ENCODE data around the gene SERINC5.
"Not testable (repeated sequence)": the region's sequence is repeated elsewhere in the genome, so short reads cannot be mapped to it uniquely, and the experiment has no call there.

The SERINC5 gene

GRCh38 chr5:80111376-80111990, 144.4 kb downstream of the SERINC5 start:
- DNase-seq (ENCODE audit: insufficient read length, low spot score); FAIRE-seq: not testable (repeated sequence)

- FAIRE-seq: peak; percentile 57
Observed at GRCh38 chr5:80109646-80110478, 146.0 kb downstream of the SERINC5 start.

DNA sequence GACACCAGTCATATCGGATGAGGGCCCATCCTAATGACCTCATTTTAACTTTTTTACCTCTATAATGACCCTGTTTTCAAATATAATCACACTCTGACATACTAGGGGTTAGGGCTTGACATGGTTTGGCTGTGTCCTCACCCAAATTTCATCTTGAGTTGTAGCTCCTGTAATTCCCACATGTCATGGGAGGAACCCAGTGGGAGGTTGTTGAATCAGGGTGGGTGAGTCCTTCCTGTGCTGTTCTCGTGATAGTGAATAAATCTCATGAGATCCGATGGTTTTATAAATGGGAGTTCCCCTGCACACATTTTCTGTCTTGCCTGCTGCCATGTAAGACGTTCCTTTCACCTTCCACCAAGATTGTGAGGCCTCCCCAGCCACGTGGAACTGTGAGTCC, 148.9 kb downstream of the SERINC5 start:
- no peak for FAIRE-seq
- DNase-seq (ENCODE audit: insufficient read length, low spot score): no peak

More at GRCh38 chr5:80109646-80110478, 146.0 kb downstream of the SERINC5 start:
- no peak for DNase-seq (ENCODE audit: insufficient read length, low spot score)

GRCh38 chr5:80105698-80106439, 150.0 kb downstream of the SERINC5 start:
- FAIRE-seq (no peak), DNase-seq (ENCODE audit: insufficient read length, low spot score) (no peak)

GRCh38 chr5:80103371-80103770, 152.5 kb downstream of the SERINC5 start:
- FAIRE-seq (no peak), DNase-seq (ENCODE audit: insufficient read length, low spot score) (no peak)

DNA sequence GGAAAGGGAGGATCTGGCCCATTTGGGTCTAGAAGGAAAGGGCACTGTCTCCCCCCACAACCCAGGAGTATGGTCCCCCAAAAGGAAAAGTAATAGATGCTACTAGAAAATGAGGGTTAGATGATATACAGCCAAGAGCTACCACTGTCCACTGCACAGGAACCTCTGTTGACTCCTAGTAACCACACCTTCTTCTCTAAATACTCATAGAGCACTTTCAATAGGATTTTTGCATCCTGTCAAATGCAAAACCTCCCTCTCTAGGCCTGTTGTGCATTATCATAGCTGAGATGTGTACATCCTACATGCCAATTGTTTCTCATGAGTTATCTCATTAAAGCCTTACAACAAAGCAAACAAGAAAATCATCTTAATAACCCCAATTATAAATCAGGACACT, 153.9 kb downstream of the SERINC5 start:
- FAIRE-seq: no peak
- DNase-seq (ENCODE audit: insufficient read length, low spot score): no peak

DNA sequence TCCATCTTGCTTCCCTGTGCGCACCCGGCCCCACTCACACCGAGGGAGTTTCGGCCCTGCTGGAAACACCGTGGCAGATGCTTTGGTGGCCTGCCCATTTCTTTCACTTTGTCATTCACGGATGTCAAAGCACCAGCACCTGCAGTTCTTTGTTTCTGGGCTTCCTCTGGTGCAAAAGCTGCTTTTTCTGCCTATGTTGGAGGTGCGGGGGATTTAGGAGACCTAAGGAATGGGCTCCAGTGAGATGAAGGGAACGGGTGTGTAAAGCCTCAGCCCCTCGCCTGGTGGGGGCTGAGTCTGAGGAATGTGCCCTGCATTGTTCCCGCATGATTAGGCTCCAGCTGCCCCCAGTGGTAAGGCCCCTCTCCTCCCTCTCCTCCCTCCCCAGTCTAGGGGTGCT, 158.4 kb downstream of the SERINC5 start:
- DNase-seq (ENCODE audit: insufficient read length, low spot score): no peak
- no peak for FAIRE-seq

- DNase-seq (ENCODE audit: insufficient read length, low spot score) (no peak), FAIRE-seq (no peak)
Observed at GRCh38 chr5:80094236-80094738, 161.6 kb downstream of the SERINC5 start.

DNA sequence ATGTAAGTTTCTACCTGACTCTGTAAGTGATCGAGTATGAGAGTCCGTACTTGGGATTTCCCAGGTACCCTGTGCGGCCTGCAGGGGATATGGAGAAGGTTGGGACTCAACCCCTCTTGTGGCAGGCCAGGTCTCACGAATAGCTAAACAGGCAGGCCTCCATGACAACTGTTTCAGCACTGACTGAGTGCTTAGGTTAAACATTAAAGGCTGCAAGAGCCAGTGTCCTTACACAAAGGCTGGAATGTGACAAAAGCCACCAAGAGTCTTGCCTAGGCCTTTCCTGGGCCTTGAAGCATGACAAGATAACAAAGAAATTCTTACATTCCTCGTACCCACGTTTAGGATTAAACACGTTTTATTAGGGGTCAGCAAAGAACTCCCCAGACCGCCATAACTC, 162.1 kb downstream of the SERINC5 start:
- FAIRE-seq: no peak
- DNase-seq (ENCODE audit: insufficient read length, low spot score): no peak

DNA sequence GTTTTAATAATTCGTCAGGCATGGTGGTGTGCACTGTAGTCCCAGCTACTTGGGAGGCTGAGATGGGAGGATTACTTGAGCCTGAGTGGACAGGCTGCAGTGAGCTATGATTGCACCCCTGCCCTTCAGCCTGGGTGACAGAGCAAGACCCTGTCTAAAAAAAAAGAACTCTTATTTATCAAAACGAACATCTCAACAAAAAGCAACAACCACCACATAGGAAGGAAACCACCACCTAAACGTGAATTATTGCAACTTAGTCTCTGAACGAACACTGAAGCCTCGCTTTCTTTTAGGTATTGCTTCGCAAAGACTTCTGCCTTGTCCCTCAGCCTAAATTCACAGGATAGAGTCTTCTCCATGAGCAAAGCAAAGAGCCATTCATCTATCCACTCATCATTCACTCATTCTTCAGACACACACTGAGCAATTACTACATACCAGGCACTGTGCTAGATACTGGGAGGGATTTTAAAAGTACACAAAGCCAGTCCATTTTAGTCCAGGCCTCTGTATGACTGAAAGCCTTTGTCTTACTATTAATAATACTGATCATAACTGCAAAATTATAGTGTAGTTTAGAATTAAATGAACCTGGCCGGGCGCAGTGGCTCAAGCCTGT, 163.3 kb downstream of the SERINC5 start:
- no peak for FAIRE-seq
- DNase-seq (ENCODE audit: insufficient read length, low spot score): no peak

DNA sequence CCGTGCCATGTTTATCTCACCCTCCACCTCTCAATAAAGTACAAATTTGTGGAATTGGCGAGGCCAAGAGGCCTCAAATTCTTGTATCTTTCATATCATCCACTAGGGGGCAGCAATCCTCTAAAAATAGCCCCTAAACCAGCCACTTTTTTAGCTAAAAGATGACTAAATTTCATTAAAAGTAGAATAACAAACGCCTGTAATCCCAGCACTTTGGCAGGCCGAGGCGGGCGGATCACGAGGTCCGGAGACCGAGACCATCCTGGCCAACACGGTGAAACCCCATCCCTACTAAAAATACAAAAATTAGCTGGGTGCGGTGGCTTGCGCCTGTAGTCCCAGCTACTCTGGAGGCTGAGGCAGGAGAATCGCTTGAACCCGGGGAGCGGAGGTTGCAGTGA, 164.1 kb downstream of the SERINC5 start:
- not testable (repeated sequence) for DNase-seq (ENCODE audit: insufficient read length, low spot score)
- peak; percentile 80 for FAIRE-seq

DNA sequence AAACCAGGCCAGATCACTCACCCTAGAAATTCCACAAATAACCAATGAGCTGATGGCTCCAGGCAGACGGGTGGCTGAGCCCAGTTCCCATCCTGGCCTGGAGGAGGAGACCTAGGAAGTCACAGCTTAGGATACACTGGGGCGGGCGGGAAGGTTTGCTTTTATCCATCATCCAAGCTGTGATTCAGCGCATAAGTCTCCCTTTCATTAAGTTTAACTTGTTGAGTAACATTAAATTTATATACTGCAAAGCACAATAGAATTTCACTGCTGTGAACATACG, 165.0 kb downstream of the SERINC5 start:
- DNase-seq (ENCODE audit: insufficient read length, low spot score): no peak
- no peak for FAIRE-seq

DNA sequence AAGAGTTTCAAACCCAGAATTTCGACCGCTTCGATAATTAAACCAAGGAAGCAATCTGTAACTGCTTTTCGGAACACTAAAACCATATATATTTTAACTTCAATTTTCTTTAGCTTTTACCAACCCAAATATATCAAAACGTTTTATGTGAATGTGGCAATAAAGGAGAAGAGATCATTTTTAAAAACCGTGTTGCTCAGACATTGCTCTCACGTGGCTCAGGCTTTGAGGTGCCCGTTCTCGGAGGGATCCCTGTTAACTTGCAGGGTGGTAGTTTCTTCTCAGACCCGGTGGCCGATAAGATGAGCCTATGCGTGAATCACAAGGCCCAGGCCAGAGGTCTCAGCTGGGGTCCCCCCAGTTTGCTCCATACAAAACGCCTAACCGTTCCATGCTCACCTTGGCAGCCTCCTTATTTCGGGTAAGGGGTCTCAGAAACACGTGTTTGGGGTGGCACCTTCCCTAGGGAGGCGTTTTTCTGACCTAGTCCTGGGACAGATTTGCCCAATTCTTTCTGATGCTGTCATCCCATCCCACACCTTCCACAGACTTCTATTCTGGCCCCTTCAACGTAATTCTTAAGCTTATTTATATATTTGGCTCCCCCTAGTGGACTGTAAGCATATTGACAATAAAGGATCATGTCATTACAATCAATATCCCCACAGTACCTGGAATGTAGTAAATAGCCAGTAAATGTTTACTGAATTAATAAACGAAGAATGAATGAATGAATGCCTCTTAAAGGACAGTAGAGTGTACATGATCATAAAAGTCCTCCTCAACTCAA, 172.6 kb downstream of the SERINC5 start:
- FAIRE-seq (peak; percentile 82), DNase-seq (ENCODE audit: insufficient read length, low spot score) (peak; percentile 44)

GRCh38 chr5:80082731-80083100, 173.1 kb downstream of the SERINC5 start:
- DNase-seq (ENCODE audit: insufficient read length, low spot score) (no peak), FAIRE-seq (no peak)

DNA sequence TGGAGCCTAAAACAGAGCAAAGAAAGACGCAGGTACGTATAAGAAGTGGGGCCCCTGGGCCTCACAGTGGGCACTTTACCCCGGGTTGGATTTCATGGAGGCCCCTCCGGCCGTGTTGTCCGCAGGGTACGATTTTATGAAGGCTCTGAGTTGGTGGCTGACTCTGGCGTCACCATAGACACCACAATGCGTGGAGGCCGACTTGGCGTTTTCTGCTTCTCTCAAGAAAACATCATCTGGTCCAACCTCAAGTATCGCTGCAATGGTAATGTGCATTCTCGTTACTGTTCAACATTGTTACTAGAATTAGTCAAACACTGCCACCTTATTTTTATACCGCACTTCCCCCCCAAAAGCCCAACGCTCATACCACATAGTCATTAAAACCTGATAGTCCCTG, 173.6 kb downstream of the SERINC5 start:
- FAIRE-seq: no peak
- DNase-seq (ENCODE audit: insufficient read length, low spot score): no peak

GRCh38 chr5:80078921-80079320, 176.9 kb downstream of the SERINC5 start:
- no peak for FAIRE-seq
- DNase-seq (ENCODE audit: insufficient read length, low spot score): no peak

GRCh38 chr5:80077051-80077714, 178.7 kb downstream of the SERINC5 start:
- no peak for FAIRE-seq
- no peak for DNase-seq (ENCODE audit: insufficient read length, low spot score)

GRCh38 chr5:80076131-80077050, 179.5 kb downstream of the SERINC5 start:
- FAIRE-seq: no peak
- no peak for DNase-seq (ENCODE audit: insufficient read length, low spot score)

All from GM19239 (cell line).